GM12874 (cell line): ENCODE results near the gene KIDINS220.

Experiments used
- CTCF ChIP-seq: IDR thresholded peaks from 2 replicates; pipeline ENCODE4 v1.5.1; 2011; ENCODE audit warnings: low read depth, mild to moderate bottlenecking, control low read depth, low read length, moderate library complexity; ENCODE audit not compliant: insufficient read depth

Gene KIDINS220

GRCh38 chr2:8693157-8693821 is 144.1 kb downstream of the KIDINS220 start:
- peak; percentile 68 for TF ChIP-seq CTCF

- no peak for TF ChIP-seq CTCF
Observed at GRCh38 chr2:8692783-8693156, 144.6 kb downstream of the KIDINS220 start.

GRCh38 chr2:8691859-8692437 is 145.5 kb downstream of the KIDINS220 start:
- no peak for TF ChIP-seq CTCF

GRCh38 chr2:8685697-8686358 is 151.6 kb downstream of the KIDINS220 start:
- peak; percentile 96 for TF ChIP-seq CTCF

GRCh38 chr2:8684878-8685696 is 152.3 kb downstream of the KIDINS220 start:
- TF ChIP-seq CTCF, result 0 out of 2 replicates have a peak, but pooled peaks have one; percentile 1

- TF ChIP-seq CTCF, result no peak
Observed at GRCh38 chr2:8684540-8684877, 152.9 kb downstream of the KIDINS220 start.
